Smooth muscle cell (in vitro differentiated cells): ENCODE data around the gene SOX5. TPM values are rescaled to one million over a fixed set of nuclear protein-coding genes. Genes with fewer than 3 reads are reported as not detected.

Source experiments
- DNase-seq: peaks from one replicate; lab custom pipeline; 2025; ENCODE audit not compliant: unreplicated experiment; lab: John Stamatoyannopoulos, UW
- H2AFZ ChIP-seq: fragments of 200-600 bp; sonication (generic); 2 replicates; pipeline ENCODE4 v1.6.0; 2016; ENCODE audit warnings: antibody characterized with exemption, low read depth, mild to moderate bottlenecking
- H3F3A ChIP-seq: fragments of 200-600 bp; sonication (generic); 2 replicates; pipeline ENCODE4 v1.6.0; 2017; ENCODE audit warnings: antibody characterized with exemption, low read depth
- H3K27ac ChIP-seq: fragments of 200-600 bp; sonication (generic); 2 replicates; pipeline ENCODE4 v1.5.1; 2016; ENCODE audit warnings: low read depth, mild to moderate bottlenecking
- H3K27me3 ChIP-seq: fragments of 200-600 bp; sonication (generic); 2 replicates; pipeline ENCODE4 v1.6.1; 2016; ENCODE audit warnings: low read depth, mild to moderate bottlenecking
- H3K36me3 ChIP-seq: fragments of 200-600 bp; sonication (generic); 2 replicates; pipeline ENCODE4 v1.5.1; 2016; ENCODE audit warnings: low read depth
- H3K4me1 ChIP-seq: fragments of 200-600 bp; sonication (generic); 2 replicates; pipeline ENCODE4 v1.5.1; 2016; ENCODE audit warnings: low read depth
- H3K4me2 ChIP-seq: fragments of 200-600 bp; sonication (generic); 2 replicates; pipeline ENCODE4 v1.6.0; 2016; ENCODE audit warnings: mild to moderate bottlenecking
- H3K4me3 ChIP-seq: fragments of 200-600 bp; sonication (generic); 2 replicates; pipeline ENCODE4 v1.5.1; 2016; ENCODE audit warnings: mild to moderate bottlenecking
- H3K79me2 ChIP-seq: fragments of 200-600 bp; sonication (generic); 2 replicates; pipeline ENCODE4 v1.6.0; 2016; ENCODE audit warnings: low read depth, mild to moderate bottlenecking
- H3K9ac ChIP-seq: fragments of 200-600 bp; sonication (generic); 2 replicates; pipeline ENCODE4 v1.6.0; 2016; ENCODE audit warnings: low read depth
- H3K9me3 ChIP-seq: fragments of 200-600 bp; sonication (generic); replicated peaks from 2 replicates; pipeline ENCODE4 v1.5.1; 2016; ENCODE audit warnings: low read depth
- H4K20me1 ChIP-seq: fragments of 200-600 bp; sonication (generic); 2 replicates; pipeline ENCODE4 v1.6.0; 2016; ENCODE audit warnings: low read depth
- WGBS: methylation state at CpG from one replicate; pipeline ENCODE4 v1.1.7; 2016; ENCODE audit warnings: low lambda C conversion rate; 5-methylcytosine and 5-hydroxymethylcytosine counted together
- polyA plus RNA-seq: library from polyadenylated mRNA; unstranded; fragments of >200 nt; fragmentation: Nextera tagmentation; extraction: Ambion mirVana; gene quantifications from 2 replicates; pipeline ENCODE4 v1.2.1, GENCODE V29; 2016
- total RNA-seq: library from RNA; depleted of rRNA; stranded (reverse); fragments of >200 nt; gene quantifications from 2 replicates; pipeline ENCODE4 v1.2.3, GENCODE V29; 2014
- TF ChIP-seq, protein P1 (sequence below): fragments of 200-600 bp; sonication (generic); IDR thresholded peaks from 2 replicates; pipeline ENCODE4 v1.5.1; 2017; ENCODE audit warnings: borderline replicate concordance, mild to moderate bottlenecking, antibody characterized with exemption; ENCODE audit not compliant: insufficient read depth, poor library complexity, severe bottlenecking

The SOX5 gene
- total and polyA plus RNA-seq, 2 experiments from 2014 or later, result 22.3 to 47.8 TPM

DNA sequence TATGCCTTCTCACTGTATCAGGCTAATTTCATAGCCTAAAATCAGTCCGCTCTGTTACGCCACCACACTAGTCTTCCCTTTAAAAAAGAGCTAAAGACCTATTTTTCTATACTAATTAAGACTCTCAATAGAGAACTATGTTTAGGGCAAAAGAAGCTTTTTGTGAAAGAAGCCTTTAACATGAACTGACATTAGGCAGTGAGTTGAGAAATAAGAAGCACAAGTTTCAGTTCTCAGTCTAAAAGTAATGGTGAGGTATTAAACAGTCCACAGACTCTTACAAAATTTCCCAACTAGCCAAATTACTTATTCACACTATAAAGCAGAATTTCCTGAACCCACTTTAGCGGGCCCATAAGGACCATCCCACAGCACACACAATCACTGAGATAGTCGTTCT is 93.7 kb downstream of the SOX5 start:
- 84% methylated on average over 4 of the region's 4 CpGs for WGBS
- Histone ChIP-seq H3K9ac (no peak overlapping the region), H3K9me3 (no peaks in the 10 kb centered on the region), H3K27me3 (no peaks in the 10 kb centered on the region), H4K20me1 (peaks cover 19% of the 10 kb centered on the region), H3K4me1 (peaks cover 4% of the 10 kb centered on the region), H3F3A (no peaks in the 10 kb centered on the region), H3K36me3 (peaks cover 4% of the 10 kb centered on the region), H3K79me2 (peaks cover 45% of the 10 kb centered on the region), H3K4me2 (no peak overlapping the region), H2AFZ (no peak overlapping the region), H3K27ac (no peak overlapping the region), H3K4me3 (no peak overlapping the region)
- TF ChIP-seq, protein P1, sequence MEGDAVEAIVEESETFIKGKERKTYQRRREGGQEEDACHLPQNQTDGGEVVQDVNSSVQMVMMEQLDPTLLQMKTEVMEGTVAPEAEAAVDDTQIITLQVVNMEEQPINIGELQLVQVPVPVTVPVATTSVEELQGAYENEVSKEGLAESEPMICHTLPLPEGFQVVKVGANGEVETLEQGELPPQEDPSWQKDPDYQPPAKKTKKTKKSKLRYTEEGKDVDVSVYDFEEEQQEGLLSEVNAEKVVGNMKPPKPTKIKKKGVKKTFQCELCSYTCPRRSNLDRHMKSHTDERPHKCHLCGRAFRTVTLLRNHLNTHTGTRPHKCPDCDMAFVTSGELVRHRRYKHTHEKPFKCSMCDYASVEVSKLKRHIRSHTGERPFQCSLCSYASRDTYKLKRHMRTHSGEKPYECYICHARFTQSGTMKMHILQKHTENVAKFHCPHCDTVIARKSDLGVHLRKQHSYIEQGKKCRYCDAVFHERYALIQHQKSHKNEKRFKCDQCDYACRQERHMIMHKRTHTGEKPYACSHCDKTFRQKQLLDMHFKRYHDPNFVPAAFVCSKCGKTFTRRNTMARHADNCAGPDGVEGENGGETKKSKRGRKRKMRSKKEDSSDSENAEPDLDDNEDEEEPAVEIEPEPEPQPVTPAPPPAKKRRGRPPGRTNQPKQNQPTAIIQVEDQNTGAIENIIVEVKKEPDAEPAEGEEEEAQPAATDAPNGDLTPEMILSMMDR, result no peak
- no peak for DNase-seq

DNA sequence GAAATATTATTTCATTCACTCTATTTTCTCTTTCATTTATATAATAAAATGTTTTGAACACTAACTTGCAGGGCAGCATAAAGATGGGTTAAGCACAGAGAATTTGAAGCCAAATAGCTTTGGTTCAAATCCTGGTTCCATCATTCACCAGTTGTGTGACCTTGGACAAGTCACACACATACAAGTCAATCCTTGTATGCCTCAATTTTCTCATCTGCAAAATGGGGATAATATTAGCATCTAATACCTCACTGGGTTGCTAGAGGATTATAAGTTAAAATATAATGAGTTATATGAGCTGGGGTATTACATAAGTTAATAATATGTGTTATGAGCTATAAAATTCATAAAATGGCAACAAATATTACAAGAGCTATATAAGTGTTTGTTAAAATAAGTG is 94.9 kb downstream of the SOX5 start:
- H3K9ac ChIP-seq, result no peak overlapping the region
- no peaks in the 10 kb centered on the region for H3K36me3 ChIP-seq
- TF ChIP-seq, protein P1, result no peak
- H3K27ac ChIP-seq, result no peak overlapping the region
- H3K4me3 ChIP-seq, result no peak overlapping the region
- H3K27me3 ChIP-seq, result no peaks in the 10 kb centered on the region
- H2AFZ ChIP-seq, result no peak overlapping the region
- H3K9me3 ChIP-seq, result no peaks in the 10 kb centered on the region
- peaks cover 41% of the 10 kb centered on the region for H3K79me2 ChIP-seq
- H3F3A ChIP-seq, result no peaks in the 10 kb centered on the region
- no peak overlapping the region for H3K4me2 ChIP-seq
- H3K4me1 ChIP-seq, result peaks cover 4% of the 10 kb centered on the region
- H4K20me1 ChIP-seq, result peaks cover 23% of the 10 kb centered on the region
- no peak for DNase-seq

DNA sequence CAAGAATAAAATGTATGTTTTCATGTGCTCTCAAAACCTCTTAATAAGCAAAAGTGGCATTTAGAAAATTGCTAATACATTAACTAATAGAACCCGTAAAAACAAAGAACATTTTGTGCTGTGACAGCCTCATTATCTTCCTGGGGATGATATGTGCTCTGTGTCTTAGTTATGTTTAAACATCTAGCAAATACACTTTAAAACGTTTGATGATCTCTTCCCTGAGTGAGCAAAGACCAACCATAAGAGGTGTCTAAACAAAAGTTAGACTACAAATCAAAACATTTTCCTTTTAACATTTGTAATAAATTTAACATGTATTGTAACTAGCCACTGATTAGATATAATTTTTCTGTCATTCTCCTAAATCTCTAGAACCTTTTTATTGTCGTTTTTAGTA is 95.8 kb downstream of the SOX5 start:
- WGBS, result 76% methylated on average over 3 of the region's 3 CpGs
- TF ChIP-seq, protein P1, result no peak
- peaks cover 4% of the 10 kb centered on the region for H3K4me1 ChIP-seq
- DNase-seq, result no peak
- H3K9me3 ChIP-seq, result no peaks in the 10 kb centered on the region
- H2AFZ ChIP-seq, result no peak overlapping the region
- no peaks in the 10 kb centered on the region for H3F3A ChIP-seq
- no peak overlapping the region for H3K4me2 ChIP-seq
- no peak overlapping the region for H3K9ac ChIP-seq
- peaks cover 35% of the 10 kb centered on the region for H3K79me2 ChIP-seq
- no peak overlapping the region for H3K4me3 ChIP-seq
- no peak overlapping the region for H3K27ac ChIP-seq
- H3K36me3 ChIP-seq, result no peaks in the 10 kb centered on the region
- peaks cover 23% of the 10 kb centered on the region for H4K20me1 ChIP-seq
- H3K27me3 ChIP-seq, result no peaks in the 10 kb centered on the region

DNA sequence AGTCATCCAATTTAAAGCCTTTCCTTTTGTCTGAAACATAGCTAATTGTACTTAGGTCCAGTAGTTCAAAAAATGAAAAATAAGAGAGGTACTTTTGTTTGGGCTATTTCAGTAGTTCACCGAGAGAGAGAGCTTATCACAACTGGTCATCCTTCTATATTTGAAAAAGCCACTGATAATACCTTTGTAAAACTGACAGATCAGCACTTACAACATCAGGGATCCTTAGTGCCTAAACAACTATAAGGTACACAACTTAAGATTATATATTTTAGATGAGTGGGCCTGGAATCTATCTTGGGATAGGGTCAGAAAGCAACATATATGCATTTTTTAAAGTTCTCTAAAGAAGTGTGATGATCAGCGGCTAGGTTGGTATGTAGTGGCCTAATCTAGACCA is 97.9 kb downstream of the SOX5 start:
- Histone ChIP-seq H2AFZ (no peak overlapping the region), H3K4me2 (no peak overlapping the region), H3F3A (no peaks in the 10 kb centered on the region), H3K9ac (no peak overlapping the region), H3K36me3 (no peaks in the 10 kb centered on the region), H3K9me3 (no peaks in the 10 kb centered on the region), H4K20me1 (peaks cover 15% of the 10 kb centered on the region), H3K4me1 (peaks cover 4% of the 10 kb centered on the region), H3K79me2 (peaks cover 33% of the 10 kb centered on the region), H3K27me3 (no peaks in the 10 kb centered on the region), H3K4me3 (no peak overlapping the region), H3K27ac (no peak overlapping the region)
- no peak for DNase-seq
- WGBS, result 88% methylated on average over 2 of the region's 2 CpGs
- TF ChIP-seq, protein P1, result no peak
